Ovary (tissue), 9 donors: Measurements from ENCODE around the gene BICRAL. TPM values are rescaled to one million over a fixed set of nuclear protein-coding genes. Genes with fewer than 3 reads are reported as not detected.
"Not testable (repeated sequence)": the region's sequence is repeated elsewhere in the genome, so short reads cannot be mapped to it uniquely, and the experiment has no call there.

Source experiments
- DNase-seq, 5 donors: peaks; one replicate each; pipeline ENCODE4 v3.0.0-alpha.2; 2019 to 2020
- H3K27ac ChIP-seq, 2 donors: fragments of 200-600 bp; one replicate each; pipeline versions ENCODE4 v1.5.1 to v1.8.0; 2019 to 2022
- H3K27me3 ChIP-seq: fragments of 200-600 bp; one replicate; pipeline ENCODE4 v1.8.0; 2022
- H3K36me3 ChIP-seq: fragments of 200-600 bp; sonication (generic); one replicate; pipeline ENCODE4 v1.5.1; 2019
- H3K4me1 ChIP-seq: one replicate; pipeline ENCODE4 v1.8.1; 2013; ENCODE audit warnings: mild to moderate bottlenecking, moderate library complexity; ENCODE audit not compliant: insufficient read depth
- H3K4me3 ChIP-seq: fragments of 200-600 bp; sonication (generic); one replicate; pipeline ENCODE4 v1.5.1; 2017
- H3K9me3 ChIP-seq, 2 donors: fragments of 200-600 bp in 1 of 2; sonication (generic) in 1 of 2; one replicate each; pipeline versions ENCODE4 v1.5.1 to v1.8.1; 2013 to 2019; ENCODE audit warnings: mild to moderate bottlenecking in 1 of 2, moderate library complexity in 1 of 2
- EP300 ChIP-seq: sonication (generic); formaldehyde crosslinking; IDR thresholded peaks from one replicate; pipeline ENCODE4 v1.6.1; 2017; ENCODE audit warnings: antibody characterized with exemption
- POLR2A ChIP-seq: fragments of 450-650 bp; IDR thresholded peaks from one replicate; pipeline ENCODE4 v1.6.1; 2017; ENCODE audit warnings: antibody characterized with exemption, mild to moderate bottlenecking, moderate library complexity
- WGBS, 3 donors: extraction: QIAGEN DNeasy Blood & Tissue Kit in 1 of 3; methylation state at CpG; one replicate each; pipeline versions ENCODE4 v1.1.5 to v1.1.7; 2013 to 2017; 5-methylcytosine and 5-hydroxymethylcytosine counted together
- intact Hi-C, 4 donors: fragments of 100-400 bp; cut with DNase I; formaldehyde crosslinking; loops; one replicate each; pipeline versions ENCODE4 v1.11.0 to v1.15.1; 2022 to 2023
- polyA plus RNA-seq, 2 donors: library from polyadenylated mRNA; stranded (reverse); fragments of 200-250 nt in 1 of 2; fragments of 350-450 nt in 1 of 2; fragmentation: Illumina TruSeq in 1 of 2; extraction: RNeasy Lipid Tissue Mini Kit (QIAGEN cat#74804) in 1 of 2; gene quantifications; one replicate each; pipeline ENCODE4 v1.2.3, GENCODE V29; 2013 to 2014
- total RNA-seq, 7 donors: library from RNA; depleted of rRNA in 2 of 7; stranded (reverse); fragments of >200 nt in 2 of 7; fragmentation: NEBNext Ultra II Directional in 3 of 7; extraction: Animal tissue kit (Norgen Biotek cat#: 25700) in 3 of 7; gene quantifications; one replicate each; pipeline versions ENCODE4 v1.1.0 to v1.2.4, GENCODE V29; 2016 to 2023
- TF ChIP-seq, protein P1 (sequence below), 3 donors: fragments of 450-650 bp in 2 of 3; fragments of 200-600 bp in 1 of 3; IDR thresholded peaks; one replicate each; pipeline versions ENCODE4 v1.5.1 to v1.8.0; 2016 to 2022; ENCODE audit warnings: antibody characterized with exemption in 3 of 3, mild to moderate bottlenecking in 1 of 3
- donor health status: DM: no; HTN: no; CAD: no; lungs with moderate emphysema.
- donor health status: DM: no; HTN: no; CAD: no.
- donor health status: Bipolar disorder and iron deficiency.
- donor health status: DM: yes; HTN: yes; CAD: no.
- donor health status: DM: no; HTN: no; CAD: no.
- donor health status: DM: yes; HTN: yes; CAD: no.

The BICRAL gene
- total and polyA plus RNA-seq, 9 donors = 10.5 to 27.1 (median 24.9) TPM

DNA sequence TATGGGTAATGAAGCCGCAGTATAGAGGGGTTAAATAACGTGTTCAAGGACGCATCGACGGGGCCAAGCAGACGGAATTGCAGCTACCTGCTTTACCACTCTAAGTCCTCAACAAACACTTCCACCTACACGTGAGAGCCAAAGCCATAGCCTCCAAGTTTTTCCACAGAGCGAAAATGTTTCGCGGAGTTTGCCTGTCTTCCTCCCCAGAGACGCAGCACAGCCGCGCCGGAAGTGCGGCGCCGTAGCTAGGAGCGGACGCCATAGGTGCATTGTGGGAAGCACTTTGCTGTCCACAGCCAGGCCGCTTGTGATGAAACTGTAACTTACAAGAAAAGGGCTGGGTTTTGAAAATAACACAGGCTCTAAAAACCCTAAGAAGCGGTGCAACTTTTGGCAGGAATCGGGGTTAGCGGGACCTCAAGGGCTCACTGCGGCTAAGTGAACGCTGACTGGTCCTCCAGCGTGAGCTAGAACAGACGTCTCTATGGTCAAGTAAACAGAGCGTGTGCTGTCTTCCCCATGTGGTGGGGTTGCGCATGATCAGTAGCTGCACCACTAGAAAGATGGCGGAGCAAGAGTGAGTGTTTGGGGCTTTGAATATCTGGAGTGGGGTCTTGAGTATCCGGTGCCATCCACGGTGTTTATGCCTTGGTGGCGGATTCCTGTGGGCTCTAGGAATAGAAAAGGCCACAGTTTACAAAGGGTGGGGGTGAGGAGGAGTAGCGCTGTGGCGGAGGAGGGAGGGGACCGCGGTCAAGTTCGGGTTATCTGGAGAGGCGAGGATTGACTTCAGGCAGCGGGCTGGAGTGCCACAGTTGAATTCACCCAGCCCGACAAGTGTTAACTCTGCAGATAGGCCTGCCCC lies 97.8 kb downstream of the BICRAL start, which contains the start of gene RPL7L1:
TSS of gene RPL7L1 (plus strand) at position 245 of the 868 bp plus-strand sequence. CDS start at position 540, 295 bp downstream.
- Histone ChIP-seq H3K36me3 (no peaks in the 10 kb centered on the region), H3K27me3 (no peaks in the 10 kb centered on the region), H3K27ac (peak within 1 kb of the TSS; percentile 81 to 91), H3K4me1 (peaks cover 3% of the 10 kb centered on the region), H3K9me3 (no peaks in the 10 kb centered on the region), H3K4me3 (peak within 1 kb of the TSS; percentile 72)
- TF ChIP-seq EP300 (no peak), POLR2A (peak; percentile 60)
- TF ChIP-seq, protein P1, sequence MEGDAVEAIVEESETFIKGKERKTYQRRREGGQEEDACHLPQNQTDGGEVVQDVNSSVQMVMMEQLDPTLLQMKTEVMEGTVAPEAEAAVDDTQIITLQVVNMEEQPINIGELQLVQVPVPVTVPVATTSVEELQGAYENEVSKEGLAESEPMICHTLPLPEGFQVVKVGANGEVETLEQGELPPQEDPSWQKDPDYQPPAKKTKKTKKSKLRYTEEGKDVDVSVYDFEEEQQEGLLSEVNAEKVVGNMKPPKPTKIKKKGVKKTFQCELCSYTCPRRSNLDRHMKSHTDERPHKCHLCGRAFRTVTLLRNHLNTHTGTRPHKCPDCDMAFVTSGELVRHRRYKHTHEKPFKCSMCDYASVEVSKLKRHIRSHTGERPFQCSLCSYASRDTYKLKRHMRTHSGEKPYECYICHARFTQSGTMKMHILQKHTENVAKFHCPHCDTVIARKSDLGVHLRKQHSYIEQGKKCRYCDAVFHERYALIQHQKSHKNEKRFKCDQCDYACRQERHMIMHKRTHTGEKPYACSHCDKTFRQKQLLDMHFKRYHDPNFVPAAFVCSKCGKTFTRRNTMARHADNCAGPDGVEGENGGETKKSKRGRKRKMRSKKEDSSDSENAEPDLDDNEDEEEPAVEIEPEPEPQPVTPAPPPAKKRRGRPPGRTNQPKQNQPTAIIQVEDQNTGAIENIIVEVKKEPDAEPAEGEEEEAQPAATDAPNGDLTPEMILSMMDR (IDR thresholded peaks at IDR 0.05) = peak in 1 of 3 donors; percentile 47
- 0 to 1% (median 0%) methylated on average over 41 of the region's 41 CpGs for WGBS, 3 donors
- peak; percentile 77 to 85 (median 81) for DNase-seq
- intact Hi-C loops = loop anchor here in 3 of 4 donors (5.0 to 10.0 kb wide), 4 partner anchors 95 to 217 kb away; partner anchors contain the start of genes BICRAL (in 1 of the 3) and PRPH2 (in 1 of the 3)

DNA sequence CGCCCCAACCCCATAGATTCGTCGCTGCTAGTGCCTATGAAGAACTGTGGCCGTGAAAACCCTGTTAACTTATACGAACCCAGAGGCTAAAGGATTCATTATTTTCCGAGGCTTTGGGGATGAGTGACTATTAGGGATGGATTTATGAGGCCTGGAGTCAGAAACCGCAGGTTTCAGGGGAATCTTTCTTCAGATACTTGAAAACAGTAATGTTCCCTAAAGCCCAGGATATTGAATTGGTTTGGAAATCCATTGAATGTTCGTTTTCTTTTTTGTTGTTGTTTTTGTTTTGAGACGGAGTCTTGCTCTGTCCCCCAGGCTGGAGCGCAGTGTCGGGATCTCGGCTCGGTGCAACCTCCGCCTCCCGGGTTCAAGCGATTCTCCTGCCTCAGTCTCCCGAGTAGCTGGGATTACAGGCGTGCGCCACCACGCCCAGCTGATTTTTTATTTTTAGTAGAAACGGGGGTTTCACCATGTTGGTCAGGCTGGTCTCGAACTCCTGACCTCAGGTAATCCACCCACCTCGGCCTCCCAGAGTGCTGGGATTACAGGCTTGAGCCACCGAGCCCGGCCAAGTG lies 98.5 kb downstream of the BICRAL start:
- intact Hi-C loops, H3K4me1 ChIP-seq, H3K9me3 ChIP-seq, H3K36me3 ChIP-seq, H3K27me3 ChIP-seq, DNase-seq: not testable (repeated sequence)
- 2 to 13% (median 5%) methylated on average over 25 of the region's 25 CpGs for WGBS, 3 donors
- H3K4me3 ChIP-seq = peak overlapping the region; percentile 72
- H3K27ac ChIP-seq = peak overlapping the region; percentile 81 to 91

DNA sequence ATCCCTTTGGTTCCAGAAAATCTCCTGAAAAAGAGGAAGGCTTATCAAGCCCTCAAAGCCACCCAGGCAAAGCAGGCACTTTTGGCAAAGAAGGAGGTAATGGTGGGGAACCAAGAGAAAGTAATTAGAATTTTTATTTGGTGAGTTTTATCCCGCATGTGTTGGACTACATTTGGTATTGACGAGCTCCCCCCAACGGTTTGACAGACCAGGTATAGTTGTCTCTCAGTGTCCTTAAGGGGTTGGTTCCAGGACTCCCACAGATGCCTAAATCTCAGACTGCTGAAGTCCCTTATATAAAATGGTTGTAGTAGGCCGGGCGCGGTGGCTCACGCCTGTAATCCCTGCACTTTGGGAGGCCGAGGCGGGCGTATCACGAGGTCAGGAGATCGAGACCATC lies 99.0 kb downstream of the BICRAL start:
- Histone ChIP-seq H3K4me3 (peak overlapping the region; percentile 72), H3K27ac (peak overlapping the region; percentile 22 to 91)
- 68 to 85% (median 77%) methylated on average over 12 of the region's 12 CpGs for WGBS, 3 donors
- H3K9me3 ChIP-seq, intact Hi-C loops, H3K36me3 ChIP-seq, H3K4me1 ChIP-seq, DNase-seq, H3K27me3 ChIP-seq: not testable (repeated sequence)

DNA sequence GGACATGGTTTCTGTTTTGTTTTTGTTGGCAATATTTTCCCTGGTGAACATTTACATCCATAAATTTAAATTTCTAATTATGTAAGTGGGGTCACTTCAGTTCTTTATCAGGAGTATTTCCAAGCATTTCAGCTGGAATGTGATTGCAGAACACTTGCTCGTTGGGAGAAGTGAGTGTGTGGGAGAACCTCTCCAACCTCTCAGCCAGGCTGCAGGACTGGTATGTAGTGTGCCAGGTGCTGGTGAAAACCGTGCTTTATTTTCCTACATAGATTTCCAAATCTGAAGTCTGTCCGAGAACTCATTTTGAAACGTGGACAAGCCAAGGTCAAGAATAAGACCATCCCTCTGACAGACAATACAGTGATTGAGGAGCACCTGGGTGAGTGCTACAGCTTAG lies 103.8 kb downstream of the BICRAL start:
- Histone ChIP-seq H3K27me3 (no peaks in the 10 kb centered on the region), H3K4me3 (no peak overlapping the region), H3K9me3 (no peaks in the 10 kb centered on the region), H3K4me1 (no peaks in the 10 kb centered on the region), H3K27ac (no peak overlapping the region), H3K36me3 (no peaks in the 10 kb centered on the region)
- TF ChIP-seq EP300 (no peak), POLR2A (no peak)
- TF ChIP-seq, protein P1 (IDR thresholded peaks at IDR 0.05) = no peak
- 46 to 52% (median 47%) methylated on average over 4 of the region's 4 CpGs for WGBS, 3 donors
- no peak for DNase-seq
- intact Hi-C loops = no loop called here

DNA sequence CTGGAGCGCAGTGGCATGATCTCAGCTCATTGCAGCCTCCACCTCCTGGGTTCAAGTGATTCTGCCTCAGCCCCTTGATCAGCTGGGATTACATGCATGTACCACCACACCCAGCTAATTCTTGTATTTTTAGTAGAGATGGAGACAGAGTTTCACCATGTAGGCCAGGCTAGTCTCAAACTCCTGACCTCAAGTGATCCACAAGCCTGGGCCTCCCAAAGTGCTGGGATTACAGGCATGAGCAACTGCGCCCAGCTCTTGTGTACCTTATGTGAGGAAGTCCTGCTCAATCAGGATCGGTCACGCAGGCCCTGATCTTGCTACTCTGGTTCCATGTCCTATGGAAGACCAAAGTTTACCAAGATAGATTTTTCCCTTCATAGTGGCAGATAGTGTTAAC lies 106.3 kb downstream of the BICRAL start:
- H3K4me1 ChIP-seq, H3K9me3 ChIP-seq, DNase-seq, intact Hi-C loops, H3K27me3 ChIP-seq, H3K36me3 ChIP-seq, H3K4me3 ChIP-seq, H3K27ac ChIP-seq: not testable (repeated sequence)
- 92 to 94% (median 93%) methylated on average over 4 of the region's 4 CpGs for WGBS, 3 donors
